Transverse colon (tissue), 4 donors: ENCODE results near the gene PROX2. TPM values are rescaled to one million over a fixed set of nuclear protein-coding genes. Genes with fewer than 3 reads are reported as not detected.

Source experiments
- DNase-seq: peaks from one replicate; pipeline ENCODE4 v3.0.0-alpha.2; 2019
- H3K27ac ChIP-seq, 4 donors: fragments of 200-600 bp; sonication (generic); 2 replicates each; pipeline ENCODE4 v1.5.1; 2016 to 2018; ENCODE audit warnings: inconsistent platforms in 4 of 4
- H3K27me3 ChIP-seq: fragments of 200-600 bp; sonication (generic); 2 replicates; pipeline ENCODE4 v1.5.1; 2017; ENCODE audit warnings: inconsistent platforms
- H3K36me3 ChIP-seq, 4 donors: fragments of 200-600 bp; sonication (generic); 2 replicates each; pipeline ENCODE4 v1.5.1; 2017 to 2019; ENCODE audit warnings: inconsistent platforms in 4 of 4
- H3K4me1 ChIP-seq, 4 donors: fragments of 200-600 bp; sonication (generic); 2 replicates each; pipeline ENCODE4 v1.5.1; 2017 to 2020; ENCODE audit warnings: inconsistent platforms in 4 of 4
- H3K4me3 ChIP-seq, 4 donors: fragments of 200-600 bp; sonication (generic); 1 replicate in 1 of 4; 2 replicates in 3 of 4; pipeline versions ENCODE4 v1.5.1 to v1.6.1; 2017 to 2019; ENCODE audit warnings: inconsistent platforms in 4 of 4
- H3K9me3 ChIP-seq, 2 donors: fragments of 200-600 bp; sonication (generic); 2 replicates each; pipeline ENCODE4 v1.5.1; 2017 to 2019; ENCODE audit warnings: inconsistent platforms in 2 of 2
- EP300 ChIP-seq: sonication (generic); formaldehyde crosslinking; IDR thresholded peaks from one replicate; pipeline ENCODE4 v1.6.1; 2017; ENCODE audit warnings: antibody characterized with exemption, low read depth
- POLR2A ChIP-seq: fragments of 450-650 bp; IDR thresholded peaks from one replicate; pipeline ENCODE4 v1.6.1; 2016; ENCODE audit warnings: antibody characterized with exemption, mild to moderate bottlenecking, moderate library complexity
- POLR2AphosphoS5 ChIP-seq, 3 donors: sonication (generic); formaldehyde crosslinking; IDR thresholded peaks; one replicate each; pipeline ENCODE4 v1.6.1; 2016; ENCODE audit warnings: antibody characterized with exemption in 3 of 3
- WGBS, 2 donors: methylation state at CpG; one replicate each; pipeline ENCODE4 v1.1.5; 2018; ENCODE audit warnings: low coverage in 1 of 2; 5-methylcytosine and 5-hydroxymethylcytosine counted together
- in situ Hi-C, 4 donors: fragments of 200-750 bp; cut with MboI; loops; one replicate each; pipeline versions ENCODE4 v1.15.0 to v1.15.1; 2017; ENCODE audit warnings: low sequenced_read_pairs in 3 of 4, low pct_ligation_motif_present in 1 of 4, low pct_unique_long_range_greater_than_20kb in 1 of 4
- intact Hi-C: fragments of 100-400 bp; cut with DNase I; formaldehyde crosslinking; loops from one replicate; pipeline ENCODE4 v1.15.1; 2023; ENCODE audit warnings: low total_unique reads
- total RNA-seq, 4 donors: library from RNA; depleted of rRNA; stranded (reverse); fragments of >200 nt; gene quantifications; one replicate each; pipeline ENCODE4 v1.1.0, GENCODE V29; 2016
- TF ChIP-seq, protein P1 (sequence below), 5 experiments: fragments of 200-600 bp in 3 of 5; fragments of 450-650 bp in 2 of 5; sonication (generic) in 3 of 5; IDR thresholded peaks; 1 replicate in 2 of 5; 2 replicates in 3 of 5; pipeline ENCODE4 v1.5.1; 2016 to 2017; ENCODE audit warnings: antibody characterized with exemption in 5 of 5, inconsistent platforms in 3 of 5, mild to moderate bottlenecking in 2 of 5, moderate library complexity in 1 of 5

PROX2 gene
- total RNA-seq, 4 donors from 2014 or later = 0.79 TPM; not detected in 3

DNA sequence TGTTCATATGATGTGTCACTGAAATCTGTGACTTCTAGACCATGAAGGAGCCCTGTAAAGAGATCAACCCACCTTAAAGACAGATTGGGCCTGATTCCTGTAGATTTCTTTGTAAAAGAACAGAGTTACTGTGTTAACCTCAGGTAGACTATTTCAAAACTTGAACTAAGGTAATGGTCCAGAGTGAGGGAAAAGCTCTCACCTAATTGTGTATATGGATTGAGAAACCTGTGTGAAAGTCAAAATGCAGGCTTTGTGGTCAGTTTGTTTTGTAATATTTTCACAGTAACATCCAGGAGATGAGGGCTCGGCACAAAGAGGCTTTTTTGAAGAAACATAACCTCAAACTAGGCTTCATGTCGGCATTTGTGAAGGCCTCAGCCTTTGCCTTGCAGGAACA lies 22.1 kb upstream of the PROX2 start:
- H3K36me3 ChIP-seq = peaks cover 2 to 99% (median 43%) of the 10 kb centered on the region in 4 donors
- 88% methylated on average over 2 of the region's 2 CpGs; no CpG with 5 or more reads in 1 of the 2 donors for WGBS, 2 donors
- intact Hi-C loops (no loop called here), in situ Hi-C loops (no loop called here)
- H3K27ac ChIP-seq = no peak overlapping the region
- no peak overlapping the region for H3K4me3 ChIP-seq
- no peaks in the 10 kb centered on the region for H3K9me3 ChIP-seq
- H3K4me1 ChIP-seq = no peaks in the 10 kb centered on the region
- TF ChIP-seq, protein P1, sequence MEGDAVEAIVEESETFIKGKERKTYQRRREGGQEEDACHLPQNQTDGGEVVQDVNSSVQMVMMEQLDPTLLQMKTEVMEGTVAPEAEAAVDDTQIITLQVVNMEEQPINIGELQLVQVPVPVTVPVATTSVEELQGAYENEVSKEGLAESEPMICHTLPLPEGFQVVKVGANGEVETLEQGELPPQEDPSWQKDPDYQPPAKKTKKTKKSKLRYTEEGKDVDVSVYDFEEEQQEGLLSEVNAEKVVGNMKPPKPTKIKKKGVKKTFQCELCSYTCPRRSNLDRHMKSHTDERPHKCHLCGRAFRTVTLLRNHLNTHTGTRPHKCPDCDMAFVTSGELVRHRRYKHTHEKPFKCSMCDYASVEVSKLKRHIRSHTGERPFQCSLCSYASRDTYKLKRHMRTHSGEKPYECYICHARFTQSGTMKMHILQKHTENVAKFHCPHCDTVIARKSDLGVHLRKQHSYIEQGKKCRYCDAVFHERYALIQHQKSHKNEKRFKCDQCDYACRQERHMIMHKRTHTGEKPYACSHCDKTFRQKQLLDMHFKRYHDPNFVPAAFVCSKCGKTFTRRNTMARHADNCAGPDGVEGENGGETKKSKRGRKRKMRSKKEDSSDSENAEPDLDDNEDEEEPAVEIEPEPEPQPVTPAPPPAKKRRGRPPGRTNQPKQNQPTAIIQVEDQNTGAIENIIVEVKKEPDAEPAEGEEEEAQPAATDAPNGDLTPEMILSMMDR (IDR thresholded peaks at IDR 0.05) = no peak
- TF ChIP-seq POLR2AphosphoS5 (IDR thresholded peaks at IDR 0.05) (no peak), POLR2A (no peak), EP300 (no peak)
- DNase-seq = no peak
- H3K27me3 ChIP-seq = no peaks in the 10 kb centered on the region

DNA sequence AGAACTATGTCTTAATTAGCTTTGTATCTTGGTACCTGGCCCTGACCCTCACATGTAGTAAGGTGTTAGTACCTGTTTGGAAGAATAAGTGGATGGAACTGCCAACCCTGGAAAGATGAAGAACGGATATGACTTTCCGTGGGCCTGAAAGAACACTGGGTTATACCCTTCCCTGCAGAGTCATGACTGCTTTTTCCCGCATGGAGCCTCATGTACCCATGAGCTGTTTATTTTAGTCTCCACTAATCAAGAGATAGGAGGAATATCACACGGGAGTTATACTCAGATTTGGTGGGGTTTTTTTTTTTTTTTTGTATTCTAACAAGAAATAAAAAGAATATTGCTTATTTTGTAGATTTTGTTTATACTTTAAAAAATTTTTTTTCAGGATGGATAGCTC lies 21.7 kb upstream of the PROX2 start:
- DNase-seq = no peak
- H3K9me3 ChIP-seq = no peaks in the 10 kb centered on the region
- H3K4me1 ChIP-seq = no peaks in the 10 kb centered on the region
- H3K4me3 ChIP-seq = no peak overlapping the region
- no peak for TF ChIP-seq POLR2AphosphoS5 (IDR thresholded peaks at IDR 0.05)
- no peak for TF ChIP-seq EP300
- TF ChIP-seq, protein P1 (IDR thresholded peaks at IDR 0.05) = no peak
- no peak for TF ChIP-seq POLR2A
- peaks cover 2 to 99% (median 46%) of the 10 kb centered on the region in 4 donors for H3K36me3 ChIP-seq
- no peak overlapping the region for H3K27ac ChIP-seq
- WGBS, 2 donors = 83% methylated on average over 3 to 4 of the region's 4 CpGs
- no peaks in the 10 kb centered on the region for H3K27me3 ChIP-seq
- in situ Hi-C loops (no loop called here), intact Hi-C loops (no loop called here)

DNA sequence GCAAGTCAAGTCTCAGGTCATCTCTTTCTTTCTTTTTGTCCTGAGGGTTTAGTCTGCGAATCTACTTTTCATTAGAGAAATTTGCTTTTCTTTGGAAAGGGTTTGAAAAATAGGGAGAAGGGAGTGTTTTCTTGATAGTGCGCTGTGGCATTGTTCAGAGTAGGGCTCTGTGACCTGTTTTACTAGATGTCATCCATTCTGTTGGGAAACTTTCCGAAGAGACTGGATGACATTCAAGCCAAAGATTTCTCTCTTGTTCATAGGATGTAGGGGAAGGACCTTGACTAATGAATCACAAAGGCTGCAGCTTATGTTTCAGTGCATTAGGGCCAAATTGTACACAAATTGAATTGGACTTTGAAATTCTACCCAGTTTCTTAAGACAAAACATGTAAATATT lies 20.5 kb upstream of the PROX2 start:
- no peak for DNase-seq
- Histone ChIP-seq H3K9me3 (no peaks in the 10 kb centered on the region), H3K27me3 (no peaks in the 10 kb centered on the region), H3K27ac (no peak overlapping the region), H3K36me3 (peaks cover 2 to 93% (median 47%) of the 10 kb centered on the region in 4 donors), H3K4me3 (no peak overlapping the region), H3K4me1 (peaks cover 0 to 12% (median 0%) of the 10 kb centered on the region in 4 donors)
- intact Hi-C loops = no loop called here
- no peak for TF ChIP-seq EP300
- in situ Hi-C loops = no loop called here
- 94 to 100% methylated on average over 2 to 3 of the region's 3 CpGs for WGBS, 2 donors

DNA sequence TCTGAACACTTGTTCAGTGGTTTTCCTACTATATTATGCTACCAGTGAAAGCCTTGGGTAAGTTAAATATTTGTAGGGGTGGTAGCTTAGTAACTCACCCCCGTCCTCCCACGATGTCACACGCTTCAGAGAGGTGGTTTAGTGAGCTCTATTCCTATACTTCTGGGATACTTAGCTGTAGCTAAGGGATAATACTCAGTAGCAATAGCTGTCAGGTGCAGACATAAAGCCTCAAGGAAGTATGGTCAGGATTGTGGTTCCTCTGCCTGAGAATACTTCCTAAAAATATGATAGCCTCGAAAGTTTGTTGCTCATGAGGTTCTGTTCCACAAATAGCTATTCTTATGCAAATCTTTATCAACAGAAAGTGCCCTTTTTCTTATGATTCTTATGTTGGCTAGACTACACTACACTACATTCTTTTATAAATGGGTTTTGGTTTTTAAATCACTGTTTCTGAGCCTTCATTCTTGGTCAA lies 17.7 kb upstream of the PROX2 start:
- H3K36me3 ChIP-seq = peaks cover 2 to 84% (median 43%) of the 10 kb centered on the region in 4 donors
- TF ChIP-seq POLR2A (no peak), POLR2AphosphoS5 (IDR thresholded peaks at IDR 0.05) (no peak), EP300 (no peak)
- TF ChIP-seq, protein P1 (IDR thresholded peaks at IDR 0.05) = no peak
- in situ Hi-C loops = no loop called here
- H3K27ac ChIP-seq = no peak overlapping the region
- H3K9me3 ChIP-seq = no peaks in the 10 kb centered on the region
- 57 to 61% methylated on average over 1 to 4 of the region's 4 CpGs for WGBS, 2 donors
- intact Hi-C loops = no loop called here
- H3K4me3 ChIP-seq = no peak overlapping the region
- DNase-seq = no peak
- peaks cover 0 to 14% (median 2%) of the 10 kb centered on the region in 4 donors for H3K4me1 ChIP-seq
- no peaks in the 10 kb centered on the region for H3K27me3 ChIP-seq

DNA sequence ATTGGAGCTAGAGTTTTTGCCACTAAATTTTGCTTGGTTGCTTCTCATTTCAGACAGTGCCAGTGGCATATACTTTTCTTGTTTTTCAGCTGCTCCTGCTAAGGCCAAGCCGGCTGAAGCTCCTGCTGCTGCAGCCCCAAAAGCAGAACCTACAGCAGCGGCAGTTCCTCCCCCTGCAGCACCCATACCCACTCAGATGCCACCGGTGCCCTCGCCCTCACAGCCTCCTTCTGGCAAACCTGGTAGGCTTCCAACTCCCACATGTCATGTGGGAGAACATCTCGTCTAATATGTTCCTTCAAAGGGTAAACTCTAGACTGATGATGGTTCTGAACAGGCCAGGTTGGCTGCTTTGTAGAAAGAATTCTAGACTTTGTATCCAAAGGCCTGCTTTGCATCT lies 16.8 kb upstream of the PROX2 start:
- H3K4me3 ChIP-seq = no peak overlapping the region
- H3K4me1 ChIP-seq = peaks cover 0 to 23% (median 11%) of the 10 kb centered on the region in 4 donors
- TF ChIP-seq POLR2A (no peak), POLR2AphosphoS5 (IDR thresholded peaks at IDR 0.05) (no peak), EP300 (no peak)
- TF ChIP-seq, protein P1 (IDR thresholded peaks at IDR 0.05) = no peak
- H3K36me3 ChIP-seq = peaks cover 0 to 75% (median 38%) of the 10 kb centered on the region in 4 donors
- no peaks in the 10 kb centered on the region for H3K27me3 ChIP-seq
- intact Hi-C loops (no loop called here), in situ Hi-C loops (no loop called here)
- no peaks in the 10 kb centered on the region for H3K9me3 ChIP-seq
- WGBS, 2 donors = 68 to 80% methylated on average over 1 to 5 of the region's 5 CpGs
- no peak for DNase-seq
- no peak overlapping the region for H3K27ac ChIP-seq
